HepG2 (cell line): ENCODE results near the gene FASTK. TPM values are rescaled to one million over a fixed set of nuclear protein-coding genes. Genes with fewer than 3 reads are reported as not detected.

ENCODE experiments used
- EED ChIP-seq: sonication (generic); formaldehyde crosslinking; IDR thresholded peaks from 2 replicates; pipeline ENCODE4 v1.5.0; 2020; ENCODE audit warnings: mild to moderate bottlenecking, missing genetic modification reagents
- GTF2F1 ChIP-seq: fragments of 150-350 bp; IDR thresholded peaks from 2 replicates; pipeline ENCODE4 v1.6.1; 2014; ENCODE audit warnings: low read length
- HNF4A ChIP-seq: sonication (generic); formaldehyde crosslinking; IDR thresholded peaks from 2 replicates; pipeline ENCODE4 v1.4.0; 2020; ENCODE audit warnings: missing genetic modification reagents
- MAFG ChIP-seq: sonication (generic); formaldehyde crosslinking; IDR thresholded peaks from 2 replicates; pipeline ENCODE4 v1.5.1; 2020; ENCODE audit warnings: mild to moderate bottlenecking, missing genetic modification reagents
- SMAD3 ChIP-seq: sonication (generic); formaldehyde crosslinking; IDR thresholded peaks from 2 replicates; pipeline ENCODE4 v1.4.0; 2020; ENCODE audit warnings: missing genetic modification reagents
- TCF12 ChIP-seq, 2 experiments: fragments of 450-650 bp in 1 of 2; sonication (generic) in 1 of 2; formaldehyde crosslinking in 1 of 2; IDR thresholded peaks; 2 replicates each; pipeline versions ENCODE4 v1.6.1 to v1.8.0; 2017 to 2022; ENCODE audit warnings: antibody characterized with exemption in 1 of 2, mild to moderate bottlenecking in 1 of 2, missing genetic modification reagents in 1 of 2, moderate library complexity in 1 of 2
- ZBTB38 ChIP-seq: sonication (generic); formaldehyde crosslinking; IDR thresholded peaks from 2 replicates; pipeline ENCODE4 v1.5.1; 2020; ENCODE audit warnings: mild to moderate bottlenecking, missing genetic modification reagents
- ZC3H4 ChIP-seq: sonication (generic); formaldehyde crosslinking; IDR thresholded peaks from 2 replicates; pipeline ENCODE4 v1.4.0; 2020; ENCODE audit warnings: missing genetic modification reagents, borderline replicate concordance
- ZNF282 ChIP-seq: fragments of 450-650 bp; IDR thresholded peaks from 2 replicates; pipeline ENCODE4 v1.6.1; 2018; ENCODE audit not compliant: partially characterized antibody
- polyA plus RNA-seq, 8 experiments: library from polyadenylated mRNA; depleted of rRNA in 3 of 8; stranded (reverse) in 7 of 8; unstranded in 1 of 8; fragments of >200 nt; fragmentation: Illumina TruSeq in 4 of 8; extraction: Trizol in 4 of 8; gene quantifications; 2 replicates each; pipeline versions ENCODE4 v1.2.1 to v1.2.3, GENCODE V29; 2011 to 2016; ENCODE audit warnings: low read depth in 4 of 8, missing spikeins in 1 of 8, mixed read lengths in 1 of 8; ENCODE audit not compliant: insufficient read depth in 1 of 8
- total RNA-seq, 5 experiments: library from RNA; depleted of rRNA; stranded (reverse); fragments of >200 nt; fragmentation: Illumina TruSeq; extraction: Trizol; gene quantifications; 2 replicates each; pipeline ENCODE4 v1.2.3, GENCODE V29; 2016; ENCODE audit warnings: low read depth in 1 of 5
- TF ChIP-seq, protein P1 (sequence below), 2 experiments: sonication (generic) in 1 of 2; formaldehyde crosslinking in 1 of 2; IDR thresholded peaks; 2 replicates each; pipeline versions ENCODE4 v1.6.1 to v1.9.0; 2014 to 2022; ENCODE audit warnings: antibody characterized with exemption in 1 of 2, borderline replicate concordance in 1 of 2, inconsistent platforms in 1 of 2, low read depth in 1 of 2, missing genetic modification reagents in 1 of 2
- TF ChIP-seq, protein P2 (sequence below): sonication (generic); formaldehyde crosslinking; IDR thresholded peaks from 2 replicates; pipeline ENCODE4 v1.4.0; 2020; ENCODE audit warnings: mild to moderate bottlenecking, low read depth, missing genetic modification reagents
- TF ChIP-seq, protein P3 (sequence below): sonication (generic); formaldehyde crosslinking; IDR thresholded peaks from 2 replicates; pipeline ENCODE4 v1.4.0; 2020; ENCODE audit warnings: missing genetic modification reagents
- TF ChIP-seq, protein P4 (sequence below): sonication (generic); formaldehyde crosslinking; IDR thresholded peaks from 2 replicates; pipeline ENCODE4 v1.8.1; 2022; ENCODE audit warnings: low read depth, mild to moderate bottlenecking, missing genetic modification reagents

Gene FASTK
- total and polyA plus RNA-seq, 2 of the 13 experiments (the other 11 are each of a cell fraction or from before 2014, with no cell fraction given) = 52.9 to 55.7 TPM

DNA sequence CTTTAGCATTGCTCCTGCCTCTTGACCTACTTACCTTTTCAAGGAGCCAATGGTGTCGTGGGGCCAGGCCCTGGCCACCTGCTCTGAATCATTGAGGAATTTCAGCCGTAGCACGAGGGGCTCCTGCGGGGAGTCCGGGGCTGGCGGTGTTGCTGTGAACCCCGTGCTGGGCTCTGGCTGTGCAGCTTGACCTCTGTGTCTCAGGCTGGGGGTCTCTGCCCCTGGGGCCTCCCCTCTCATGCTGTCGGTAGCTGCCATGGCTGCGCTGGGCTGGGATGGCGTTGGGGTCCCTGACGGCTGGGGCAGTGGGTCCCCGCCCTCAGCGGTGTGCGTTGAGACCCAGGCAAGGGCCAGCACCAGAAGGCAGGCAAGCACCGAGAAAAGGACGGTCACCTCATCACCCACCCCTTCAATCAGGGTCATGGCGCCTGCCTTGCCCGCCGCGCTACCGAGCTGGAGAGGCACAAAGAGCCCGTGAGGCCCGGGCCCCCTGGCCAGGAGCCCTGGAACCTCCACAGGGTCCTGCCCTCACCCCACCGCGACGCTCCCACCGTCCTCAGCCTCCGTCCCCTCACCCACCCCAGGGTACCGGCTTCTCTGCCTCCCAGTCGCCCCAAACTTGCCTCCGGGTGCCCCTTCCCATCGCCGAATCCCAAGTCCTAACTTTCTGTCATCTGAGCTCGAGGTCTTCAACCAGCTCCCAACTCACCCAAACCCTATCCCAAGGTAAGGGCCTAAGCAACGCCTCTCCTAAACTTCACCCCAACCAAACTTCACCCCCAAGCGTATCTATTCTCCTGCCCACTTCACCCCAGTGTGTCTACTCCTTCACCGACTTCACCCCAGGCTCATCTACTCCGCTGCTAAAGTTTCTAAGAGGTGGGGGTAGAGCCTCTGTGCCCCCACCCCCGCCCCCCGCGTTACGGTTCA is 1.8 kb upstream of the FASTK start (continued):
- TF ChIP-seq TCF12 (IDR thresholded peaks at IDR 0.05) (no peak), TCF12 (CRISPR knock-in tag; IDR thresholded peaks at IDR 0.05) (0 out of 2 replicates have a peak, but pooled peaks have one; percentile 28), GTF2F1 (no peak), SMAD3 (CRISPR knock-in tag) (no peak), EED (CRISPR knock-in tag) (no peak), HNF4A (CRISPR knock-in tag) (no peak), ZNF282 (no peak), MAFG (CRISPR knock-in tag) (no peak), ZBTB38 (CRISPR knock-in tag) (peak; percentile 47; the same call in 1 of the 2 replicates), ZC3H4 (CRISPR knock-in tag) (no peak)
- TF ChIP-seq, protein P1, sequence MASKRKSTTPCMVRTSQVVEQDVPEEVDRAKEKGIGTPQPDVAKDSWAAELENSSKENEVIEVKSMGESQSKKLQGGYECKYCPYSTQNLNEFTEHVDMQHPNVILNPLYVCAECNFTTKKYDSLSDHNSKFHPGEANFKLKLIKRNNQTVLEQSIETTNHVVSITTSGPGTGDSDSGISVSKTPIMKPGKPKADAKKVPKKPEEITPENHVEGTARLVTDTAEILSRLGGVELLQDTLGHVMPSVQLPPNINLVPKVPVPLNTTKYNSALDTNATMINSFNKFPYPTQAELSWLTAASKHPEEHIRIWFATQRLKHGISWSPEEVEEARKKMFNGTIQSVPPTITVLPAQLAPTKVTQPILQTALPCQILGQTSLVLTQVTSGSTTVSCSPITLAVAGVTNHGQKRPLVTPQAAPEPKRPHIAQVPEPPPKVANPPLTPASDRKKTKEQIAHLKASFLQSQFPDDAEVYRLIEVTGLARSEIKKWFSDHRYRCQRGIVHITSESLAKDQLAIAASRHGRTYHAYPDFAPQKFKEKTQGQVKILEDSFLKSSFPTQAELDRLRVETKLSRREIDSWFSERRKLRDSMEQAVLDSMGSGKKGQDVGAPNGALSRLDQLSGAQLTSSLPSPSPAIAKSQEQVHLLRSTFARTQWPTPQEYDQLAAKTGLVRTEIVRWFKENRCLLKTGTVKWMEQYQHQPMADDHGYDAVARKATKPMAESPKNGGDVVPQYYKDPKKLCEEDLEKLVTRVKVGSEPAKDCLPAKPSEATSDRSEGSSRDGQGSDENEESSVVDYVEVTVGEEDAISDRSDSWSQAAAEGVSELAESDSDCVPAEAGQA (IDR thresholded peaks at IDR 0.05; ENCODE audit: low read depth) = no peak
- TF ChIP-seq, protein P1 (CRISPR knock-in tag; IDR thresholded peaks at IDR 0.05; ENCODE audit: borderline replicate concordance) = no peak
- TF ChIP-seq, protein P2, sequence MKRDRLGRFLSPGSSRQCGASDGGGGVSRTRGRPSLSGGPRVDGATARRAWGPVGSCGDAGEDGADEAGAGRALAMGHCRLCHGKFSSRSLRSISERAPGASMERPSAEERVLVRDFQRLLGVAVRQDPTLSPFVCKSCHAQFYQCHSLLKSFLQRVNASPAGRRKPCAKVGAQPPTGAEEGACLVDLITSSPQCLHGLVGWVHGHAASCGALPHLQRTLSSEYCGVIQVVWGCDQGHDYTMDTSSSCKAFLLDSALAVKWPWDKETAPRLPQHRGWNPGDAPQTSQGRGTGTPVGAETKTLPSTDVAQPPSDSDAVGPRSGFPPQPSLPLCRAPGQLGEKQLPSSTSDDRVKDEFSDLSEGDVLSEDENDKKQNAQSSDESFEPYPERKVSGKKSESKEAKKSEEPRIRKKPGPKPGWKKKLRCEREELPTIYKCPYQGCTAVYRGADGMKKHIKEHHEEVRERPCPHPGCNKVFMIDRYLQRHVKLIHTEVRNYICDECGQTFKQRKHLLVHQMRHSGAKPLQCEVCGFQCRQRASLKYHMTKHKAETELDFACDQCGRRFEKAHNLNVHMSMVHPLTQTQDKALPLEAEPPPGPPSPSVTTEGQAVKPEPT (CRISPR knock-in tag) = no peak
- TF ChIP-seq, protein P3, sequence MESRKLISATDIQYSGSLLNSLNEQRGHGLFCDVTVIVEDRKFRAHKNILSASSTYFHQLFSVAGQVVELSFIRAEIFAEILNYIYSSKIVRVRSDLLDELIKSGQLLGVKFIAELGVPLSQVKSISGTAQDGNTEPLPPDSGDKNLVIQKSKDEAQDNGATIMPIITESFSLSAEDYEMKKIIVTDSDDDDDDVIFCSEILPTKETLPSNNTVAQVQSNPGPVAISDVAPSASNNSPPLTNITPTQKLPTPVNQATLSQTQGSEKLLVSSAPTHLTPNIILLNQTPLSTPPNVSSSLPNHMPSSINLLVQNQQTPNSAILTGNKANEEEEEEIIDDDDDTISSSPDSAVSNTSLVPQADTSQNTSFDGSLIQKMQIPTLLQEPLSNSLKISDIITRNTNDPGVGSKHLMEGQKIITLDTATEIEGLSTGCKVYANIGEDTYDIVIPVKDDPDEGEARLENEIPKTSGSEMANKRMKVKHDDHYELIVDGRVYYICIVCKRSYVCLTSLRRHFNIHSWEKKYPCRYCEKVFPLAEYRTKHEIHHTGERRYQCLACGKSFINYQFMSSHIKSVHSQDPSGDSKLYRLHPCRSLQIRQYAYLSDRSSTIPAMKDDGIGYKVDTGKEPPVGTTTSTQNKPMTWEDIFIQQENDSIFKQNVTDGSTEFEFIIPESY (CRISPR knock-in tag) = no peak
- TF ChIP-seq, protein P4, sequence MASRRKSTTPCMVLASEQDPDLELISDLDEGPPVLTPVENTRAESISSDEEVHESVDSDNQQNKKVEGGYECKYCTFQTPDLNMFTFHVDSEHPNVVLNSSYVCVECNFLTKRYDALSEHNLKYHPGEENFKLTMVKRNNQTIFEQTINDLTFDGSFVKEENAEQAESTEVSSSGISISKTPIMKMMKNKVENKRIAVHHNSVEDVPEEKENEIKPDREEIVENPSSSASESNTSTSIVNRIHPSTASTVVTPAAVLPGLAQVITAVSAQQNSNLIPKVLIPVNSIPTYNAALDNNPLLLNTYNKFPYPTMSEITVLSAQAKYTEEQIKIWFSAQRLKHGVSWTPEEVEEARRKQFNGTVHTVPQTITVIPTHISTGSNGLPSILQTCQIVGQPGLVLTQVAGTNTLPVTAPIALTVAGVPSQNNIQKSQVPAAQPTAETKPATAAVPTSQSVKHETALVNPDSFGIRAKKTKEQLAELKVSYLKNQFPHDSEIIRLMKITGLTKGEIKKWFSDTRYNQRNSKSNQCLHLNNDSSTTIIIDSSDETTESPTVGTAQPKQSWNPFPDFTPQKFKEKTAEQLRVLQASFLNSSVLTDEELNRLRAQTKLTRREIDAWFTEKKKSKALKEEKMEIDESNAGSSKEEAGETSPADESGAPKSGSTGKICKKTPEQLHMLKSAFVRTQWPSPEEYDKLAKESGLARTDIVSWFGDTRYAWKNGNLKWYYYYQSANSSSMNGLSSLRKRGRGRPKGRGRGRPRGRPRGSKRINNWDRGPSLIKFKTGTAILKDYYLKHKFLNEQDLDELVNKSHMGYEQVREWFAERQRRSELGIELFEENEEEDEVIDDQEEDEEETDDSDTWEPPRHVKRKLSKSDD (CRISPR knock-in tag) = no peak
